ENCODE data around the gene ERC1. TPM values are rescaled to one million over a fixed set of nuclear protein-coding genes. Genes with fewer than 3 reads are reported as not detected.

ERC1 gene
- total and polyA plus RNA-seq, 9 of the 15 experiments (the other 6 are each of a cell fraction or from before 2014, with no cell fraction given), result 0.74 to 11.8 (median 4.8) TPM

GRCh38 chr12:1491983-1492697 is 501.1 kb downstream of the ERC1 start:
- DNase-seq (ENCODE audit: extremely low read depth in 1 of 4, low spot score in 3 of 4), result peak; percentile 31 to 78 (median 54)
- Histone ChIP-seq H3K9ac (ENCODE audit: insufficient read depth in 1 of 2, low read depth in 2 of 2, low read length in 2 of 2) (peak overlapping the region; percentile 1 to 58; a peak in 1 of 4 replicates), H3K27ac (ENCODE audit: extremely low read depth, low read depth, low read length) (peak overlapping the region; percentile 69; the same call in 2 of the 3 replicates), H3K36me3 (ENCODE audit: control insufficient read depth, insufficient read depth, low read length) (no peaks in the 10 kb centered on the region; the same call in 2 of the 3 replicates), H3K9me1 (ENCODE audit: control insufficient read depth, insufficient read depth, low read length) (no peaks in the 10 kb centered on the region), H3K4me3 (no peak overlapping the region), H2AFZ (ENCODE audit: low read depth, low read length) (peak overlapping the region; percentile 51), H3K4me2 (ENCODE audit: insufficient read depth, low read length) (peak overlapping the region; percentile 76), H4K20me1 (replicated peaks; ENCODE audit: control insufficient read depth, insufficient read depth, low read length) (no peaks in the 10 kb centered on the region), H3K79me2 (ENCODE audit: control insufficient read depth, insufficient read depth, low read length) (no peaks in the 10 kb centered on the region), H3K27me3 (ENCODE audit: control insufficient read depth in 2 of 2, insufficient read depth in 2 of 2, low read length in 2 of 2) (no peaks in the 10 kb centered on the region), H3K9me3 (replicated peaks; ENCODE audit: control insufficient read depth, insufficient read depth, low read depth, low read length) (no peaks in the 10 kb centered on the region), H3K4me1 (replicated peaks in 1 of 2; ENCODE audit: control insufficient read depth in 2 of 2, insufficient read depth in 2 of 2, low read length in 2 of 2) (peaks cover 17 to 20% of the 10 kb centered on the region in 2 experiments; a peak in 4 of 5 replicates)
- ATAC-seq, result peak; percentile 76
- ChIA-PET CTCF (ENCODE audit: low intra/inter-chr PET ratio) (no interaction called here), POLR2A (interaction anchor here (0.6 kb wide), 1 partner anchor 40 kb away, joined by 3 read pairs; no protein-coding TSS in a partner anchor)
- no TSS peak for BruUV-seq (replicated peaks)
- intact Hi-C loops (cut with micrococcal nuclease) (no loop called here), in situ Hi-C loops (cut with MboI) (no loop called here)
- WGBS (ENCODE audit: insufficient coverage, low coverage, missing lambda C conversion rate), result 0% methylated on average over 14 of the region's 16 CpGs
- FAIRE-seq, result peak; percentile 96
- no peak for TF ChIP-seq ZNF280A (IDR thresholded peaks at IDR 0.05; ENCODE audit: low read depth, partially characterized antibody)
- TF ChIP-seq TARDBP (IDR thresholded peaks at IDR 0.05), result no peak
- no peak for TF ChIP-seq SFPQ (IDR thresholded peaks at IDR 0.05; ENCODE audit: low read depth, low read length)
- TF ChIP-seq MNT (conservative IDR thresholded peaks at IDR 0.05), result peak in 1 of 2 experiments; percentile 16; a peak in 1 of 4 replicates
- 0 out of 4 replicates have a peak, but pooled peaks of 1 of the 2 experiments have one; percentile 16 for TF ChIP-seq MAZ (CRISPR knock-in tag; conservative IDR thresholded peaks at IDR 0.05 in 1 of 2, IDR thresholded peaks at IDR 0.05 in 1 of 2)
- TF ChIP-seq ZNF695 (CRISPR knock-in tag; IDR thresholded peaks at IDR 0.05), result no peak
- no peak for TF ChIP-seq GTF2B (IDR thresholded peaks at IDR 0.05; ENCODE audit: extremely low read depth, insufficient read length)
- no peak for TF ChIP-seq BRCA1 (IDR thresholded peaks at IDR 0.05)
- TF ChIP-seq BRCA1 (CRISPR knock-in tag; IDR thresholded peaks at IDR 0.05), result no peak
- no peak for TF ChIP-seq EZH2 (IDR thresholded peaks at IDR 0.05; ENCODE audit: borderline replicate concordance, low read depth, low read length)
- peak; percentile 59; the same call in 1 of the 2 replicates for TF ChIP-seq TFAP4 (CRISPR knock-in tag; IDR thresholded peaks at IDR 0.05; ENCODE audit: borderline replicate concordance)
- no peak for TF ChIP-seq ZNF699 (CRISPR knock-in tag; IDR thresholded peaks at IDR 0.05; ENCODE audit: insufficient replicate concordance)
- TF ChIP-seq MAX (CRISPR knock-in tag; IDR thresholded peaks at IDR 0.05), result peak; percentile 74

Data from K562 (cell line).